Mesenchymal stem cell (in vitro differentiated cells and primary cell): ENCODE results near the gene PIGZ. TPM values are rescaled to one million over a fixed set of nuclear protein-coding genes. Genes with fewer than 3 reads are reported as not detected.
A peak's percentile ranks its signal among the peaks of the same experiment; 100 is the strongest.

Source experiments
- DNase-seq: peaks from one replicate; pipeline ENCODE4 v3.0.0-alpha.2; 2013
- H2AFZ ChIP-seq: one replicate; pipeline ENCODE4 v1.6.1; 2013; ENCODE audit warnings: low read depth, mild to moderate bottlenecking, control low read depth, inconsistent platforms, low read length, moderate library complexity
- H2AK5ac ChIP-seq: 2 replicates; pipeline ENCODE4 v1.6.1; 2013; ENCODE audit warnings: low read length, moderate library complexity, mild to moderate bottlenecking, inconsistent platforms; ENCODE audit not compliant: severe bottlenecking
- H2BK120ac ChIP-seq: one replicate; pipeline ENCODE4 v1.6.1; 2013; ENCODE audit warnings: low read depth, mild to moderate bottlenecking, inconsistent platforms, low read length, moderate library complexity
- H2BK12ac ChIP-seq, 2 experiments: one replicate each; pipeline ENCODE4 v1.6.1; 2013; ENCODE audit warnings: inconsistent platforms in 2 of 2, low read length in 2 of 2, mild to moderate bottlenecking in 2 of 2, moderate library complexity in 2 of 2, control low read depth in 1 of 2
- H2BK15ac ChIP-seq: one replicate; pipeline ENCODE4 v1.6.1; 2013; ENCODE audit warnings: mild to moderate bottlenecking, low read depth, inconsistent platforms; ENCODE audit not compliant: poor library complexity, severe bottlenecking
- H2BK5ac ChIP-seq: 2 replicates; pipeline ENCODE4 v1.6.1; 2013; ENCODE audit warnings: low read depth, mild to moderate bottlenecking, low read length, control low read depth, inconsistent platforms; ENCODE audit not compliant: poor library complexity, severe bottlenecking
- H3K14ac ChIP-seq, 2 experiments: one replicate each; pipeline ENCODE4 v1.6.1; 2013; ENCODE audit warnings: inconsistent platforms in 2 of 2, low read length in 2 of 2, control low read depth in 1 of 2, mild to moderate bottlenecking in 1 of 2, moderate library complexity in 1 of 2
- H3K18ac ChIP-seq, 2 experiments: one replicate each; pipeline ENCODE4 v1.6.1; 2013; ENCODE audit warnings: inconsistent platforms in 2 of 2, low read length in 2 of 2, control low read depth in 1 of 2, low read depth in 1 of 2, mild to moderate bottlenecking in 1 of 2
- H3K23ac ChIP-seq, 2 experiments: one replicate each; pipeline ENCODE4 v1.6.1; 2013; ENCODE audit warnings: inconsistent platforms in 2 of 2, low read length in 2 of 2, mild to moderate bottlenecking in 2 of 2, moderate library complexity in 2 of 2, control low read depth in 1 of 2
- H3K27ac ChIP-seq: 2 replicates; pipeline ENCODE4 v1.5.1; 2013; ENCODE audit warnings: mild to moderate bottlenecking, moderate library complexity, low read length, control low read depth, inconsistent platforms; ENCODE audit not compliant: poor library complexity, severe bottlenecking
- H3K27me3 ChIP-seq, 2 experiments: 2 replicates each; pipeline versions ENCODE4 v1.6.1 to v1.7.0; 2013; ENCODE audit warnings: low read length in 2 of 2, mild to moderate bottlenecking in 2 of 2, moderate library complexity in 2 of 2, control low read depth in 1 of 2, inconsistent platforms in 1 of 2; ENCODE audit not compliant: control insufficient read depth in 1 of 2, insufficient read depth in 1 of 2
- H3K36me3 ChIP-seq, 2 experiments: 2 replicates each; pipeline versions ENCODE4 v1.6.1 to v1.7.0; 2013; ENCODE audit warnings: low read length in 2 of 2, control low read depth in 1 of 2, inconsistent platforms in 1 of 2, low read depth in 1 of 2, mild to moderate bottlenecking in 1 of 2; ENCODE audit not compliant: insufficient read depth in 2 of 2, control insufficient read depth in 1 of 2
- H3K4ac ChIP-seq, 2 experiments: one replicate each; pipeline ENCODE4 v1.6.1; 2013; ENCODE audit warnings: inconsistent platforms in 2 of 2, low read length in 2 of 2, mild to moderate bottlenecking in 2 of 2, moderate library complexity in 2 of 2, control low read depth in 1 of 2, low read depth in 1 of 2
- H3K4me1 ChIP-seq: 2 replicates; pipeline ENCODE4 v1.6.1; 2013; ENCODE audit warnings: low read depth, low read length, control low read depth; ENCODE audit not compliant: control insufficient read depth, insufficient read depth
- H3K4me2 ChIP-seq: 2 replicates; pipeline ENCODE4 v1.6.1; 2013; ENCODE audit warnings: low read length, mild to moderate bottlenecking, inconsistent platforms; ENCODE audit not compliant: poor library complexity, severe bottlenecking
- H3K4me3 ChIP-seq, 2 experiments: 2 replicates each; pipeline versions ENCODE4 v1.5.1 to v1.7.0; 2013; ENCODE audit warnings: low read length in 2 of 2, mild to moderate bottlenecking in 2 of 2, control low read depth in 1 of 2, low read depth in 1 of 2; ENCODE audit not compliant: insufficient read depth in 1 of 2
- H3K79me1 ChIP-seq: replicated peaks from 2 replicates; pipeline ENCODE4 v1.6.1; 2013; ENCODE audit warnings: mild to moderate bottlenecking, control low read depth, low read length, inconsistent platforms; ENCODE audit not compliant: poor library complexity, severe bottlenecking
- H3K9ac ChIP-seq: 2 replicates; pipeline ENCODE4 v1.7.0; 2013; ENCODE audit warnings: mild to moderate bottlenecking, low read length, moderate library complexity
- H3K9me3 ChIP-seq: 2 replicates; pipeline ENCODE4 v1.7.0; 2013; ENCODE audit warnings: mild to moderate bottlenecking, low read length; ENCODE audit not compliant: control insufficient read depth
- H4K8ac ChIP-seq: one replicate; pipeline ENCODE4 v1.6.1; 2013; ENCODE audit warnings: inconsistent platforms, mild to moderate bottlenecking, low read length, moderate library complexity
- H4K91ac ChIP-seq: one replicate; pipeline ENCODE4 v1.6.1; 2013; ENCODE audit warnings: mild to moderate bottlenecking, low read length, inconsistent platforms
- WGBS: methylation state at CpG from one replicate; pipeline ENCODE4 v1.1.7; 2013; ENCODE audit warnings: mixed read lengths; 5-methylcytosine and 5-hydroxymethylcytosine counted together
- polyA plus RNA-seq, 2 experiments: library from polyadenylated mRNA; stranded (reverse); fragments of 200-250 nt; gene quantifications; one replicate each; pipeline ENCODE4 v1.2.3, GENCODE V29; 2013

Gene PIGZ, protein sequence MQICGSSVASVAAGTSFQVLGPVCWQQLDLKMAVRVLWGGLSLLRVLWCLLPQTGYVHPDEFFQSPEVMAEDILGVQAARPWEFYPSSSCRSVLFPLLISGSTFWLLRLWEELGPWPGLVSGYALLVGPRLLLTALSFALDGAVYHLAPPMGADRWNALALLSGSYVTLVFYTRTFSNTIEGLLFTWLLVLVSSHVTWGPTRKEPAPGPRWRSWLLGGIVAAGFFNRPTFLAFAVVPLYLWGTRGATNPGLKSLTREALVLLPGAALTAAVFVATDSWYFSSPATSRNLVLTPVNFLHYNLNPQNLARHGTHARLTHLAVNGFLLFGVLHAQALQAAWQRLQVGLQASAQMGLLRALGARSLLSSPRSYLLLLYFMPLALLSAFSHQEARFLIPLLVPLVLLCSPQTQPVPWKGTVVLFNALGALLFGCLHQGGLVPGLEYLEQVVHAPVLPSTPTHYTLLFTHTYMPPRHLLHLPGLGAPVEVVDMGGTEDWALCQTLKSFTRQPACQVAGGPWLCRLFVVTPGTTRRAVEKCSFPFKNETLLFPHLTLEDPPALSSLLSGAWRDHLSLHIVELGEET
- polyA plus RNA-seq (2013, experiment 1 of 2): 1.0 TPM
- polyA plus RNA-seq (2013, experiment 2 of 2): 1.2 TPM

DNA sequence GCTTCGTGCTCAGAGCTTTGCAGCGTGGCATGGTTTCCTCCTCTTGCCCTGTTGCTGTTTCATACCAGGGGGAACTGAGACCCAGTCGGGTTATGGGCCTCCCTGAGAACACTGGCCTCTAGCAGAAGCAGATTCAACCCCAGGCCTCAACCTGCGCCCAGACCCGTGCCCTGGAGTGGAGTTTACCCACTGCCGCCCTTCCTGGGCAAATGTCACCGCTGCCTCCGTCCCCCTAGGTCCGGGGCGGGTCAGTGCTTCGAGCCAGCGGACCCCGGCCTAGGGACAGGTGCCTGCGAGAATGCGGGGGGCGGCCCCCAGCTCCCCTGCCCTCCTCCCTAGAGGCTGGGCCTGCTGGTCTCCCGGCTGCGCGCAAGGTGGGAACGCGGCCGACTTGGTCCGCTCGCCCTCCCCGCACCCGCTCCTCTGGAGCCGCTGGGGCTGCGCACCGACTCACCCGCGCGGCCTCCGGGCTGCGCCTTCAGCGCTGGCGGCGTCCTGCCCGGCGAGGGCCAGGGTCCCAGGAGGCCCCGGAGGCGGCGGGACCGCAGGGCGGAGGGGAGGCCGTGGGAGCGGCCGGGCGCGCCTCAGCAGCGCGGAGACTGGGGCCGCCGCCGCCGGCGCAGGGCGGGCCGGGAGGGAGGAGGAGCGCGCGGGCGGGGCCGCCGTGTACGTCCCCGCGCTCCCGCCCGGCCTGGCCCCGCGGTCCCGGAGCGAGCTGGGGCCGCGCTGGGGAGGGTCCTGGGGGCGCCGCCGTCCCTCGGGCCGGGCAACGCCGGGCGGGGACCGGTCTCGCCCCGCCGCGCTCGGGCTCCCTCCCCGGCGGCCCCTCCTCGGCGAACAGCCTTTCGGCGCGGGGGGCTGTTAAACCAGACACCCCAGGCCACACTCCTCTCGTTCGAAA is at the start of gene PIGZ:
Gene PIGZ (minus strand): TSS at position 601 of the 901 bp plus-strand sequence. CDS start 16,802 bp downstream, outside the sequence.
- H3K79me1 ChIP-seq: no peaks in the 10 kb centered on the region
- no peak within 1 kb of the TSS for H2AK5ac ChIP-seq
- H3K23ac ChIP-seq: peak within 1 kb of the TSS in 1 of 2 experiments; percentile 23
- H3K36me3 ChIP-seq: peaks cover 0 to 3% of the 10 kb centered on the region in 2 experiments
- H4K91ac ChIP-seq: no peak within 1 kb of the TSS
- no peak within 1 kb of the TSS for H3K27ac ChIP-seq
- H2BK5ac ChIP-seq: no peak within 1 kb of the TSS
- 10% methylated on average over 40 of the region's 98 CpGs for WGBS
- H2BK120ac ChIP-seq: peak within 1 kb of the TSS; percentile 4
- peak within 1 kb of the TSS; percentile 97 for H3K4me2 ChIP-seq
- peak within 1 kb of the TSS; percentile 14 to 37 for H3K18ac ChIP-seq
- peak within 1 kb of the TSS; percentile 96 for H2AFZ ChIP-seq
- peak within 1 kb of the TSS in 1 of 2 experiments; percentile 39 for H3K14ac ChIP-seq
- H4K8ac ChIP-seq: peak within 1 kb of the TSS; percentile 80
- H2BK15ac ChIP-seq: peak within 1 kb of the TSS; percentile 54
- DNase-seq: no peak
- H3K4me3 ChIP-seq: peak within 1 kb of the TSS; percentile 67 to 81
- H3K4me1 ChIP-seq: peaks cover 17% of the 10 kb centered on the region
- peaks cover 0 to 6% of the 10 kb centered on the region in 2 experiments for H3K27me3 ChIP-seq
- no peaks in the 10 kb centered on the region for H3K9me3 ChIP-seq
- H3K9ac ChIP-seq: peak within 1 kb of the TSS; percentile 71
- peak within 1 kb of the TSS in 1 of 2 experiments; percentile 39 for H2BK12ac ChIP-seq
- peak within 1 kb of the TSS in 1 of 2 experiments; percentile 40 for H3K4ac ChIP-seq

DNA sequence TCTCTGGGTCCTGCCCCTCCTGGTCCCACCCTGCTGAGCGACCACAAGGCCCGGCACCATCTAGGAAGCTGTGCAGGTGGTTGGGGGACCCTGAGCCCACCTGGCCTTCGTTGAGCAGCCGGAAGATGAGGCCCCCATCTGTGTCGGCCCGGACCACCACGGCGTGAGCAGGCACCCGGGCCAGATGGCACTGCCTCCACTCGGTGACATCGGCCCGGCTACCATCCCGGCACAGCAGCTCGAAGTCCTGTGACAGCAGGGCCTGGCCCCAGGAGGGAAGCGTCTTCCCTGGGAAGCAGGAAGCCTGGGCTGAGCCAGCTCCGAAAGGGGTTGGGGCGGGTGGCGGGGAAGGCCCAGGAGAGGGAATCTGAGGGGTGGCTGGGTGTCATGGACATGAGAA is 48.4 kb upstream of the PIGZ start:
- no peak overlapping the region for H3K27ac ChIP-seq
- no peaks in the 10 kb centered on the region for H3K9me3 ChIP-seq
- H3K36me3 ChIP-seq: no peaks in the 10 kb centered on the region
- 97% methylated on average over 17 of the region's 18 CpGs for WGBS
- H3K27me3 ChIP-seq: peaks cover 29 to 46% of the 10 kb centered on the region in 2 experiments
- H2BK15ac ChIP-seq: no peak overlapping the region
- no peak overlapping the region for H2BK12ac ChIP-seq
- H3K79me1 ChIP-seq: no peaks in the 10 kb centered on the region
- H3K23ac ChIP-seq: no peak overlapping the region
- no peak for DNase-seq
- no peak overlapping the region for H3K4me2 ChIP-seq
- no peak overlapping the region for H2AFZ ChIP-seq
- H3K9ac ChIP-seq: no peak overlapping the region
- no peak overlapping the region for H3K18ac ChIP-seq
- H2AK5ac ChIP-seq: no peak overlapping the region
- no peak overlapping the region for H2BK5ac ChIP-seq
- peaks cover 3% of the 10 kb centered on the region for H3K4me1 ChIP-seq
- no peak overlapping the region for H2BK120ac ChIP-seq
- H4K8ac ChIP-seq: no peak overlapping the region
- H3K14ac ChIP-seq: no peak overlapping the region
- H4K91ac ChIP-seq: no peak overlapping the region
- no peak overlapping the region for H3K4me3 ChIP-seq
- no peak overlapping the region for H3K4ac ChIP-seq

DNA sequence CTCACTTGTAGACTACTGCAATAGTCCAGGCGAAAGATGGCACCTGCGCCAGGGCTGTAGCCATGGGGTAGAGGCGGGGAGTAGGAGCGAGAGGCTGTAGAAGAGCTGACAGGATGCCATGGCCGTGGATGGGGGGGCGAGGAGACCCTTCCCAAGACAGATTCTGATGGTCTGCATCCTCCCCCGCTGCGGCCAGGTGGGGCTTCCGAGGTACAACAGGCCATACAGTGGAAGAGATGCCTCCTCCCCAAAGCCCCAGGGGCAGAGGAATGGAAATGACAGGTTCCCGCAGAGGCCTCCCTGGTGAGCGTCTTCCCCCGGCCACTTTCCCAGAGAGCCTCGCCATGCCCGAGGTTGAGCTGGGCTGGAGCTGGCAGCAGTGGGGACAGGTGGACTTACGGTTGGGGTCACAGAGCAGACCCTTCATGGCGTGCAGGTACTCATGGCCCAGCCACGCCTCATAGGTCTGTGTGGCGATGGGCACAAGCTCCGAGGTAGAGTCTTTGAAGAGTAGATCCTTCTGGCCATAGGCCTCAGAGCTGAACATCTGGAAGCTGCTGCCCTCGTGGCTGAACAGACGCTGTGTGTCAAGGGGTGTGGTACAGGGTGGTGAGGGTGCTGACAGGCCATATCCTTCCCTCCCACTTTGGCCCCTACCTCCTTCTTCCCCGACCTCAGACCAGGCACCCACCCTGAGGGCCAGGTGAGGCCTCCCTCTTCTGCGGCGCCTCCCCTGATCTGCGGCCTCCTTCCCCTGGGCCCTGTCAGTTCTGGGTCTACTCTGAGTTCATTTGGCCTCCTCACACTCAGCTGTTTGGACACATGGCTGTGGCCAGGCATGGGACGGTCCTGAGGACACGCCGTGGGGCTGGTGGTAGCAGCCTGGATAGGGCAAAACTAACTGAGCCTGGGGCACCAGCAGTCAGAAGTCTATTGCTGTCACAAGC is 47.4 kb upstream of the PIGZ start:
- H3K9me3 ChIP-seq: no peaks in the 10 kb centered on the region
- H3K4me3 ChIP-seq: no peak overlapping the region
- no peak overlapping the region for H2BK12ac ChIP-seq
- H3K27ac ChIP-seq: no peak overlapping the region
- no peak overlapping the region for H2BK120ac ChIP-seq
- no peak overlapping the region for H2AK5ac ChIP-seq
- no peak overlapping the region for H2AFZ ChIP-seq
- H4K91ac ChIP-seq: peak overlapping the region; percentile 1
- H3K18ac ChIP-seq: no peak overlapping the region
- no peak overlapping the region for H3K9ac ChIP-seq
- H3K4me2 ChIP-seq: no peak overlapping the region
- DNase-seq: no peak
- H3K36me3 ChIP-seq: no peaks in the 10 kb centered on the region
- no peak overlapping the region for H3K14ac ChIP-seq
- H3K23ac ChIP-seq: no peak overlapping the region
- no peaks in the 10 kb centered on the region for H3K79me1 ChIP-seq
- no peak overlapping the region for H3K4ac ChIP-seq
- H3K27me3 ChIP-seq: peaks cover 19 to 37% of the 10 kb centered on the region in 2 experiments
- H2BK5ac ChIP-seq: no peak overlapping the region
- H3K4me1 ChIP-seq: no peaks in the 10 kb centered on the region
- WGBS: 92% methylated on average over 26 of the region's 28 CpGs
- H2BK15ac ChIP-seq: no peak overlapping the region
- H4K8ac ChIP-seq: peak overlapping the region; percentile 32
